ENCODE results near the gene MRPS10.

The MRPS10 gene

DNA sequence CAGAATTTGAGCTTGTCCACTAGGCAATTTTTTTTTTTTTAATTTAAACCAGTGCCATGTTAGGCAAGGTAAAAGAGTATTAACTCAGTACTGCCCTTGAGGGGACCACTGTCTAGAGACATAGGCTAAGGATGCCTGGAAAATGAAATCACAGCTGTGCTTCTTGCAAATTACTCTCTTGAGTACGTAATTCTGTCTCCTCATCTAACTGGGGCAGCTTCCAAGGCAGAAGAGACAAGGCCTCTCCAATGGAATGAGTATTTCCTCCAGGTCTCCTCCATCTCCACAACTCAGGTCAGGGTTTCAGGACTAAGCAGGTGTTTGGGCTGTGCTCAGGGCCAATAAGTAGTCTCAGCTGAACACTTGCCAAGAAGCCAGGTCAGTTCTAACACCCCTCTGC is 33.8 kb upstream of the MRPS10 start:
- TF ChIP-seq, protein P1, sequence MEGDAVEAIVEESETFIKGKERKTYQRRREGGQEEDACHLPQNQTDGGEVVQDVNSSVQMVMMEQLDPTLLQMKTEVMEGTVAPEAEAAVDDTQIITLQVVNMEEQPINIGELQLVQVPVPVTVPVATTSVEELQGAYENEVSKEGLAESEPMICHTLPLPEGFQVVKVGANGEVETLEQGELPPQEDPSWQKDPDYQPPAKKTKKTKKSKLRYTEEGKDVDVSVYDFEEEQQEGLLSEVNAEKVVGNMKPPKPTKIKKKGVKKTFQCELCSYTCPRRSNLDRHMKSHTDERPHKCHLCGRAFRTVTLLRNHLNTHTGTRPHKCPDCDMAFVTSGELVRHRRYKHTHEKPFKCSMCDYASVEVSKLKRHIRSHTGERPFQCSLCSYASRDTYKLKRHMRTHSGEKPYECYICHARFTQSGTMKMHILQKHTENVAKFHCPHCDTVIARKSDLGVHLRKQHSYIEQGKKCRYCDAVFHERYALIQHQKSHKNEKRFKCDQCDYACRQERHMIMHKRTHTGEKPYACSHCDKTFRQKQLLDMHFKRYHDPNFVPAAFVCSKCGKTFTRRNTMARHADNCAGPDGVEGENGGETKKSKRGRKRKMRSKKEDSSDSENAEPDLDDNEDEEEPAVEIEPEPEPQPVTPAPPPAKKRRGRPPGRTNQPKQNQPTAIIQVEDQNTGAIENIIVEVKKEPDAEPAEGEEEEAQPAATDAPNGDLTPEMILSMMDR (conservative IDR thresholded peaks at IDR 0.05) = no peak
- peak overlapping the region; percentile 36 for H3K27ac ChIP-seq

DNA sequence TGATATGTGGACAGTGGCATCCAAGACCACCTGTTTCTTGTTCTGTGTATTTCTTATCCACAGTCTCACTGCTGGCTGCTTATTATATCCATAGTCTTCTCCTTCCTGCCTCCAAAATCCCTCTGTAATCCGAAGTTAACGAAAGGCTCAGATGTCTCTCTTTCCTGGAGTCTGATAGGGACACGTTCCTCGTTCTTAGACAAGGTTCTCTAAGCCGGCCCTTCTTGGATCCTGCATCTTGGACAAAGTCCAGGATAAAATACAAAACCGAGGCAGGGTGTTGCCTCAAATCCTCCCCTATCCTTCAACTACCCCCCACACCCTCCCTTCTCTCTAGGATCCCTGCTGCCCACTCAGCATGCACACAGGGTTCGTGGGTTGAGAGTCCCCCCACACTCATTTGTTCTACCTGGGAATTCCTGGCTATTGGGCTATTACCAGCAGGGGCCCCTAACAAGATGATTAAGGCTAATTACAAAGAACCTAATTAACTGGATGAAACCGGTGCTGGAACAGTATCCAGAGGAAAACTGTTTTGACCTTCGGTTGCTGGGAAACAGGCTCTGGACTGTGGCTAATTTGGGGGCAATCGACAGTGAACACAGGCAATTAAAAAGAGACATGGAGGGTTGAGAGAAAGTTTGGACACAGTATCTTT is 32.7 kb upstream of the MRPS10 start:
- H3K27ac ChIP-seq = no peak overlapping the region
- TF ChIP-seq, protein P1 (conservative IDR thresholded peaks at IDR 0.05) = no peak

DNA sequence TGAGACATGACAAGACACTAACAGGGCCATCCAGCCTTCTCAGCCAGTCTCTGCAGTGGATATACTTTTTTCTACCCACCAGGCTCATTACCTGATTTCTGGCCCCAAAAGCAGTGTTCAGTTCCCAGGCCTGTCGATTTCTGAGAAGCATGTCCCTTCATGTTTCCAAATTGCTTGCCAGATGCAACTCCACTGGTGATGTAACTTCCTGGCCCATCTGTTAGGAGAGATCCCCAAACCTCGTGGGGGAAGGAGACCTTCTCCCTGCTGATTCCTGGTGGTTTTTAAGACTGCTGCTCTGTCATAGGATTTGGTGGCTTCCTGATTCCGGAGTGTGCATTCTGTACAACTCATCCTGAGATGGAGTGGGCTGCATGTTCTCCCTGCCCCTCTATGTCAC is 31.6 kb upstream of the MRPS10 start:
- TF ChIP-seq, protein P1 (conservative IDR thresholded peaks at IDR 0.05) = no peak
- no peak overlapping the region for H3K27ac ChIP-seq

DNA sequence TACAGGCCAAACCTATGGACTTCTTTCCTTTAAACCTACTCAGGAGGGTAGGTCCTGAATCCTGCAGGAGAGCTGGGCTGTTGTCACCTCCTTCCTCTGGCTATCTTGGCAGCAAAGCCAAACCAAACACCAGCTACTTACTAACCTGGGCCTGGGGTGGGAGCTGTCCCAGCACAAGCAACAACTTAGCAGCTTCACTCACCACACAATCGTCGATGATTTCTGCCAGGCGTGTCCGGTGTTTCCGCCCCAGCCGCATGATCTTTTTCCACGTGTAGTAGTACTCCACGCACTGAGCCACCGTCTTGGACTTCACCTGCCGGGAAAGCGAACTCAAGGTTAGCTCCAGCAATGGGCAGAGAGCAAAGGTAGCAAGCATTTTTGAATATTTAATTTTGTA is 25.4 kb upstream of the MRPS10 start:
- H3K27ac ChIP-seq = no peak overlapping the region
- TF ChIP-seq, protein P1 (conservative IDR thresholded peaks at IDR 0.05) = no peak

DNA sequence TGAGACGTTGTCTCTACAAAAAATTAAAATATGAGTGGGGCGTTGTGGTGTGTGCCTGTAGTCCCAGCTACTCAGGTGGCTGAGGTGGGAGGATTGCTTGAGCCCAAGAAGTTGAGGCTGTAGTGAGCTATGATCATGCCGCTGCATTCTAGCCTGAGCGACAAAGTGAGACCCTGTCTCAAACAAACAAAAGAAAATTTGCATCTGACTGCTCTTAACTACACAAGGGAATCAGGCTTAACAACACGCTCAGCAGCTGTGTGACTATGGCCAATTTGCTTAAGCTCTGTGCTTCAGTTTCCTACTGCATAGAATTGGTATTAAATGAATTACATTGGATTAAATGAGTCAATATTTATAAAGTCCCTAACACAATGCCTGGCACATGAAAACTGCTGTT is 24.3 kb upstream of the MRPS10 start:
- TF ChIP-seq, protein P1 (conservative IDR thresholded peaks at IDR 0.05) = no peak
- no peak overlapping the region for H3K27ac ChIP-seq

DNA sequence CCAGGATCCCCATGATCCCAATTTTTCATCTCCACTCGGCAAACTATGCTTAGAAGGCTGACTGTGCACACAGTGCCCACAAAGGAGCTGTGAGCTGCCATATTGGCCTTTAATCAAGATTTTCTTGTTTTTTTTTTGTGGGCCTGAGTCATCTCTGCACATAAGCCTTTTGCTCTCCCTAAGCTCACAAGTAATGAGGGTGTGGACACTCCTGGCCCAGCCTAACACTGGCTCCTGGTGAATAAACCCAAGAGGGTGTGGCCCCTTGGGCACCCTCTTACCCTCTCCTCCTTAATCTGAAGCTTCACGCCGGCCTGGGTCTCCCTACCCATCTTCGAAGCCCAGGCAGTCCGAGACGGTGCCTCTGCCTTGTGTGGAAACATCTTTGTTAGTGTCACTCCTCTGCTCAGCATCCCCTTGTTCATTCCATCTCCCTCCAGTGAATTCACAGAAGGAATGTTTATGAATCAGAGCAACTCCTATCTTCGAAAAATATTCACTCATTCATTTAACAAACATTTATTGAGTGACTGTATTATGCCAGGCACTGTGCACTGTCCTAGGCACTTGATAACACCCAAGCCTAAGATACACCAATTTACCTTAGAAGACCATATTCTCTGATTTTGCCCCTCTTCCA is 22.2 kb upstream of the MRPS10 start:
- TF ChIP-seq, protein P1 (conservative IDR thresholded peaks at IDR 0.05) = no peak
- no peak overlapping the region for H3K27ac ChIP-seq

DNA sequence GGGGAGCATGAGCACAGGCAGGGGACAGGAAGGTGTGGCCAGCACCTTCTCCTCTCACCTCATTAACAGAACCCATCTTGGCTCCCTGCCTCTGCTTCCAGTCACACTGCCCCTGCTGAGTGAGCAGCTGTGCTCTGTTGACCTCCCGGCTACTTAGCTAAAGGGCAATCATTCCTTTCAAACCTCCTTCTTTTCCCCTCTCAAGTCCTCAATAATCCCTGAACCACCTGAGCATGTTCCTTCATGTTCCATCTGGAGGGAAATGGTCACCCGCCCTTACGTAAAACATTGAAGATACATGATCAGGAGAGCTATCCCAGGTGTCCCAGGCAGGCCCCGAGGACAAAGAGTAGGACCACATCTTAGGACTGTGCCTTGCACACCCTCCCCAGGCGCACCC is 21.7 kb upstream of the MRPS10 start:
- TF ChIP-seq, protein P1 (conservative IDR thresholded peaks at IDR 0.05) = no peak
- H3K27ac ChIP-seq = no peak overlapping the region
